H9 (cell line): ENCODE measurements around the gene LRFN2. TPM values are rescaled to one million over a fixed set of nuclear protein-coding genes. Genes with fewer than 3 reads are reported as not detected.

Experiments
- DNase-seq: peaks from one replicate; pipeline ENCODE4 v3.0.0-alpha.2; 2017
- H2AFZ ChIP-seq: one replicate; pipeline ENCODE4 v1.6.1; 2013; ENCODE audit warnings: mild to moderate bottlenecking, low read length, control low read depth, moderate library complexity
- H2AK5ac ChIP-seq: 2 replicates; pipeline ENCODE4 v1.6.1; 2013; ENCODE audit warnings: low read length, control low read depth, mixed read lengths; ENCODE audit not compliant: insufficient read length
- H2BK120ac ChIP-seq: one replicate; pipeline ENCODE4 v1.6.1; 2013; ENCODE audit warnings: low read depth, mild to moderate bottlenecking, low read length, control low read depth, inconsistent platforms; ENCODE audit not compliant: poor library complexity, severe bottlenecking
- H2BK12ac ChIP-seq: 2 replicates; pipeline ENCODE4 v1.6.1; 2013; ENCODE audit warnings: low read length, control low read depth, mixed read lengths, low read depth; ENCODE audit not compliant: insufficient read length
- H2BK15ac ChIP-seq: 2 replicates; pipeline ENCODE4 v1.6.1; 2013; ENCODE audit warnings: low read depth, low read length, control low read depth
- H2BK20ac ChIP-seq: one replicate; pipeline ENCODE4 v1.6.1; 2013; ENCODE audit warnings: low read depth, mild to moderate bottlenecking, low read length, control low read depth, inconsistent platforms; ENCODE audit not compliant: poor library complexity, severe bottlenecking
- H2BK5ac ChIP-seq: 2 replicates; pipeline ENCODE4 v1.6.1; 2013; ENCODE audit warnings: low read length, control low read depth, mixed read lengths; ENCODE audit not compliant: insufficient read length
- H3K14ac ChIP-seq: 2 replicates; pipeline ENCODE4 v1.6.1; 2013; ENCODE audit warnings: low read length, control low read depth; ENCODE audit not compliant: insufficient read depth
- H3K18ac ChIP-seq: 2 replicates; pipeline ENCODE4 v1.6.1; 2013; ENCODE audit warnings: low read depth, mild to moderate bottlenecking, mixed read lengths, low read length, control low read depth; ENCODE audit not compliant: insufficient read length
- H3K23ac ChIP-seq: 2 replicates; pipeline ENCODE4 v1.6.1; 2013; ENCODE audit warnings: low read length, control low read depth, mixed read lengths, low read depth; ENCODE audit not compliant: insufficient read length
- H3K23me2 ChIP-seq: 2 replicates; pipeline ENCODE4 v1.6.1; 2013; ENCODE audit warnings: low read depth, mild to moderate bottlenecking, mixed read lengths, low read length, control low read depth; ENCODE audit not compliant: insufficient read length, poor library complexity, severe bottlenecking
- H3K27ac ChIP-seq: 2 replicates; pipeline ENCODE4 v1.5.1; 2013; ENCODE audit warnings: low read length, control low read depth, mixed read lengths, low read depth; ENCODE audit not compliant: insufficient read length
- H3K27me3 ChIP-seq: 2 replicates; pipeline ENCODE4 v1.6.1; 2013; ENCODE audit warnings: low read length, control low read depth, inconsistent platforms; ENCODE audit not compliant: insufficient read depth
- H3K4ac ChIP-seq: 2 replicates; pipeline ENCODE4 v1.6.1; 2013; ENCODE audit warnings: low read depth, mild to moderate bottlenecking, control low read depth, inconsistent platforms, low read length, moderate library complexity
- H3K4me1 ChIP-seq: 2 replicates; pipeline ENCODE4 v1.6.1; 2013; ENCODE audit warnings: low read length, control low read depth, inconsistent platforms; ENCODE audit not compliant: insufficient read depth
- H3K4me2 ChIP-seq: 2 replicates; pipeline ENCODE4 v1.6.1; 2013; ENCODE audit warnings: low read length, control low read depth, mixed read lengths; ENCODE audit not compliant: insufficient read length, insufficient read depth
- H3K56ac ChIP-seq: 2 replicates; pipeline ENCODE4 v1.6.1; 2013; ENCODE audit warnings: low read depth, mild to moderate bottlenecking, mixed read lengths, low read length, control low read depth; ENCODE audit not compliant: insufficient read length
- H3K79me1 ChIP-seq: 2 replicates; pipeline ENCODE4 v1.6.1; 2013; ENCODE audit warnings: low read depth, mild to moderate bottlenecking, moderate library complexity, low read length, control low read depth, inconsistent platforms; ENCODE audit not compliant: insufficient read depth, poor library complexity, severe bottlenecking
- H3K79me2 ChIP-seq: 2 replicates; pipeline ENCODE4 v1.6.1; 2013; ENCODE audit warnings: low read length, control low read depth, inconsistent platforms; ENCODE audit not compliant: insufficient read depth
- H3K9ac ChIP-seq: 2 replicates; pipeline ENCODE4 v1.6.1; 2013; ENCODE audit warnings: low read length, control low read depth, mixed read lengths; ENCODE audit not compliant: insufficient read length; ENCODE audit errors: extremely low read depth
- H3K9me3 ChIP-seq: one replicate; pipeline ENCODE4 v1.6.1; 2013; ENCODE audit warnings: low read depth, low read length, inconsistent platforms; ENCODE audit not compliant: control insufficient read depth
- H3T11ph ChIP-seq: one replicate; pipeline ENCODE4 v1.6.1; 2013; ENCODE audit warnings: mild to moderate bottlenecking, low read length, control low read depth, inconsistent platforms
- H4K20me1 ChIP-seq: one replicate; pipeline ENCODE4 v1.6.1; 2013; ENCODE audit not compliant: control insufficient read depth, insufficient read length, insufficient read depth
- H4K5ac ChIP-seq: 2 replicates; pipeline ENCODE4 v1.6.1; 2013; ENCODE audit warnings: low read depth, mild to moderate bottlenecking, mixed read lengths, low read length, control low read depth; ENCODE audit not compliant: insufficient read length
- H4K8ac ChIP-seq: replicated peaks from 2 replicates; pipeline ENCODE4 v1.6.1; 2013; ENCODE audit warnings: low read length, control low read depth, mixed read lengths, low read depth; ENCODE audit not compliant: insufficient read length
- H4K91ac ChIP-seq: 2 replicates; pipeline ENCODE4 v1.6.1; 2013; ENCODE audit warnings: low read depth, mild to moderate bottlenecking, moderate library complexity, mixed read lengths, low read length, control low read depth; ENCODE audit not compliant: insufficient read length
- H3K27ac Mint-ChIP-seq, 3 experiments: 2 replicates in 2 of 3; 3 replicates in 1 of 3; pipeline ENCODE4 v1.8.0; 2020 to 2021; ENCODE audit warnings: mixed read lengths in 3 of 3, mild to moderate bottlenecking in 1 of 3, moderate library complexity in 1 of 3
- H3K27me3 Mint-ChIP-seq: 2 replicates; pipeline ENCODE4 v1.8.0; 2021; ENCODE audit warnings: low read depth, mild to moderate bottlenecking, moderate library complexity, mixed read lengths
- H3K36me3 Mint-ChIP-seq, 3 experiments: 2 replicates in 2 of 3; 3 replicates in 1 of 3; pipeline ENCODE4 v1.8.0; 2020 to 2021; ENCODE audit warnings: low read depth in 3 of 3, mixed read lengths in 3 of 3; ENCODE audit not compliant: insufficient read depth in 1 of 3
- H3K4me1 Mint-ChIP-seq, 2 experiments: 2 replicates each; pipeline ENCODE4 v1.8.0; 2020; ENCODE audit warnings: mixed read lengths in 2 of 2
- H3K4me3 Mint-ChIP-seq, 2 experiments: 2 replicates in 1 of 2; 3 replicates in 1 of 2; pipeline ENCODE4 v1.8.0; 2020 to 2021; ENCODE audit warnings: mild to moderate bottlenecking in 2 of 2, mixed read lengths in 2 of 2, moderate library complexity in 1 of 2
- H3K9me3 Mint-ChIP-seq, 2 experiments: 2 replicates in 1 of 2; 3 replicates in 1 of 2; pipeline ENCODE4 v1.8.0; 2020; ENCODE audit warnings: mild to moderate bottlenecking in 2 of 2, mixed read lengths in 2 of 2, moderate library complexity in 1 of 2
- WGBS: extraction: QIAGEN DNeasy Blood & Tissue Kit; methylation state at CpG from one replicate; pipeline ENCODE4 v1.1.7; 2013; ENCODE audit warnings: missing lambda C conversion rate, low lambda C conversion rate, mixed read lengths; ENCODE audit not compliant: insufficient read length; ENCODE audit errors: extremely low coverage; 5-methylcytosine and 5-hydroxymethylcytosine counted together
- total RNA-seq: library from RNA; stranded (reverse); gene quantifications from 2 replicates; pipeline ENCODE4 v1.2.1, GENCODE V29; 2021
- TF ChIP-seq, protein P1 (sequence below): fragments of 200-600 bp; sonication (generic); conservative IDR thresholded peaks from 3 replicates; pipeline ENCODE4 v1.8.0; 2021; ENCODE audit warnings: antibody characterized with exemption, mild to moderate bottlenecking

The LRFN2 gene
- total RNA-seq, 1 experiment from 2014 or later, result 0.11 TPM

DNA sequence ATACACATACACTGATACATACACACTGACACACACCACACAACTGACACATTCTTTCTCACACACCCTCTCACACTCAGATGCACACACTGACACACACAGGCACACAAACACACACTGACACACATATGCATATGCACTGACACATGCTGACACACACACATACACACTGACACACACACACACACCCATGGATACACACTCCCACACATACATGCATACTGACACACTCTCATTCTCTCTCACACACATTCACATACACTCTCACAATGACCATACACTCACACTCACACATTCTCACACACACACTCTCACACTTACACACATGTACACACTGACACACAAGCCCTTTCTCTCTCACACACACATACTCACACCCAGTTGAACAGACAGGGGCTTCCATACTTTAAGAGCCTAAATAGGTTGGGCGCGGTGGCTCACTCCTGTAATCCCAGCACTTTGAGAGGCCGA, 236.4 kb downstream of the LRFN2 start:
- Histone ChIP-seq H4K91ac (no peak overlapping the region), H3K56ac (no peak overlapping the region), H3K4me1 (peaks cover 16% of the 10 kb centered on the region; the same call in 1 of the 2 replicates), H3K18ac (no peak overlapping the region), H2BK120ac (no peak overlapping the region), H3K27ac (no peak overlapping the region), H3K4me2 (no peak overlapping the region), H4K8ac (no peak overlapping the region), H3K14ac (no peak overlapping the region), H3K79me2 (no peaks in the 10 kb centered on the region), H2BK15ac (no peak overlapping the region), H3K79me1 (no peaks in the 10 kb centered on the region), H3T11ph (no peak overlapping the region), H3K9ac (no peak overlapping the region), H3K23ac (no peak overlapping the region), H3K23me2 (peaks cover 3% of the 10 kb centered on the region), H3K9me3 (no peaks in the 10 kb centered on the region), H4K20me1 (no peaks in the 10 kb centered on the region), H4K5ac (no peak overlapping the region), H3K4ac (no peak overlapping the region), H2BK5ac (no peak overlapping the region), H2BK20ac (no peak overlapping the region), H2BK12ac (no peak overlapping the region), H2AK5ac (no peak overlapping the region), H2AFZ (no peak overlapping the region), H3K27me3 (no peaks in the 10 kb centered on the region)
- Mint-ChIP-seq H3K27me3 (no peaks in the 10 kb centered on the region; the same call in 1 of the 2 replicates), H3K9me3 (no peaks in the 10 kb centered on the region; a peak in 1 of 5 replicates), H3K4me3 (no peak overlapping the region), H3K36me3 (no peaks in the 10 kb centered on the region), H3K4me1 (peaks cover 8 to 12% of the 10 kb centered on the region in 2 experiments), H3K27ac (no peak overlapping the region)
- TF ChIP-seq, protein P1, sequence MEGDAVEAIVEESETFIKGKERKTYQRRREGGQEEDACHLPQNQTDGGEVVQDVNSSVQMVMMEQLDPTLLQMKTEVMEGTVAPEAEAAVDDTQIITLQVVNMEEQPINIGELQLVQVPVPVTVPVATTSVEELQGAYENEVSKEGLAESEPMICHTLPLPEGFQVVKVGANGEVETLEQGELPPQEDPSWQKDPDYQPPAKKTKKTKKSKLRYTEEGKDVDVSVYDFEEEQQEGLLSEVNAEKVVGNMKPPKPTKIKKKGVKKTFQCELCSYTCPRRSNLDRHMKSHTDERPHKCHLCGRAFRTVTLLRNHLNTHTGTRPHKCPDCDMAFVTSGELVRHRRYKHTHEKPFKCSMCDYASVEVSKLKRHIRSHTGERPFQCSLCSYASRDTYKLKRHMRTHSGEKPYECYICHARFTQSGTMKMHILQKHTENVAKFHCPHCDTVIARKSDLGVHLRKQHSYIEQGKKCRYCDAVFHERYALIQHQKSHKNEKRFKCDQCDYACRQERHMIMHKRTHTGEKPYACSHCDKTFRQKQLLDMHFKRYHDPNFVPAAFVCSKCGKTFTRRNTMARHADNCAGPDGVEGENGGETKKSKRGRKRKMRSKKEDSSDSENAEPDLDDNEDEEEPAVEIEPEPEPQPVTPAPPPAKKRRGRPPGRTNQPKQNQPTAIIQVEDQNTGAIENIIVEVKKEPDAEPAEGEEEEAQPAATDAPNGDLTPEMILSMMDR, result no peak
- DNase-seq, result no peak
- WGBS, result no CpG with 5 or more reads among the region's 3 CpGs
